Activated B cell treated with CpG ODN at 0.5 μM for 24 hours (primary cell): ENCODE results near the gene CNTN4. TPM values are rescaled to one million over a fixed set of nuclear protein-coding genes. Genes with fewer than 3 reads are reported as not detected.

ENCODE experiments used
- ATAC-seq: fragments of 200-7000 bp; cut with Tn5 transposase; one replicate; pipeline ENCODE4 v1.10.0; 2021; ENCODE audit warnings: low read depth, mild to moderate bottlenecking, moderate library complexity
- CTCF ChIA-PET: fragments of 350-600 bp; sonication (Branson Sonifier 250); formaldehyde crosslinking; loops from one replicate; lab custom pipeline; 2021; ENCODE audit warnings: antibody characterized with exemption; lab: Charles Lee
- POLR2A ChIA-PET: fragments of 350-600 bp; sonication (Branson Sonifier 250); formaldehyde crosslinking; loops from one replicate; lab custom pipeline; 2021; ENCODE audit warnings: antibody characterized with exemption; lab: Charles Lee
- DNase-seq: peaks from one replicate; pipeline ENCODE4 v3.0.0; 2022
- H3K27ac Mint-ChIP-seq: one replicate; pipeline ENCODE4 v1.8.0; 2020; ENCODE audit warnings: mixed read lengths
- H3K27me3 Mint-ChIP-seq: one replicate; pipeline ENCODE4 v1.8.0; 2021; ENCODE audit warnings: mixed read lengths
- H3K36me3 Mint-ChIP-seq: one replicate; pipeline ENCODE4 v1.8.0; 2021; ENCODE audit warnings: low read depth, mixed read lengths
- H3K4me1 Mint-ChIP-seq: one replicate; pipeline ENCODE4 v1.8.0; 2021; ENCODE audit warnings: mixed read lengths
- H3K4me3 Mint-ChIP-seq: one replicate; pipeline ENCODE4 v1.8.0; 2020; ENCODE audit warnings: mild to moderate bottlenecking, mixed read lengths
- H3K9me3 Mint-ChIP-seq: one replicate; pipeline ENCODE4 v1.8.0; 2020; ENCODE audit warnings: mixed read lengths
- intact Hi-C: fragments of 100-400 bp; cut with micrococcal nuclease; formaldehyde crosslinking; loops from one replicate; pipeline ENCODE4 v1.15.1; 2024
- total RNA-seq: library from RNA; stranded (reverse); gene quantifications from 2 replicates; pipeline ENCODE4 v1.2.3, GENCODE V29; 2022
- TF ChIP-seq, protein P1 (sequence below): fragments of 200-600 bp; IDR thresholded peaks from one replicate; pipeline ENCODE4 v1.8.0; 2022; ENCODE audit warnings: antibody characterized with exemption, mild to moderate bottlenecking

CNTN4 gene
- total RNA-seq, 1 donor from 2014 or later: not detected

DNA sequence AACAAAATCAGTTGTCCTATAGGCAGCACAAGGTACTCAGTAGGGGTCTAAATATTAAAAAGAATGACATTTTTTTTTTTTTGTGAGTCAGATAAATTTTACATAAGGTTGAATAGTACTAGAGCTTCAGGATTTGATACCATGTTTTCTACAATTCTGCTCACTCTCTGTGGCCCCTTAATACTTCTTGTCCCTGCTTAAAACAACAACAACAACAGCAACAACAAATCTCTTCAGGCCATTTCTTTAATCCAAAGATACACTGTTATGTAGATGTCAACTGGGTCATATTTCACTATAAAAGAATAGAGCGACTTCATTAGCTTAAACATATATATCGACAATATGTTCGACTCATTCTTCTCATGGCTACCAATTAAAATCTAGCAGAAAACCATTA lies 1008.5 kb downstream of the CNTN4 start:
- CTCF ChIA-PET: no interaction called here
- no peak for ATAC-seq
- Mint-ChIP-seq H3K4me3 (no peak overlapping the region), H3K27me3 (peaks cover under 1% of the 10 kb centered on the region), H3K9me3 (no peaks in the 10 kb centered on the region), H3K36me3 (no peaks in the 10 kb centered on the region), H3K27ac (no peak overlapping the region), H3K4me1 (peaks cover 41% of the 10 kb centered on the region)
- no peak for DNase-seq
- POLR2A ChIA-PET: interaction anchor here (0.9 kb wide), 1 partner anchor 19 kb away, joined by 6 read pairs; no protein-coding TSS in a partner anchor
- intact Hi-C loops: no loop called here
- TF ChIP-seq, protein P1, sequence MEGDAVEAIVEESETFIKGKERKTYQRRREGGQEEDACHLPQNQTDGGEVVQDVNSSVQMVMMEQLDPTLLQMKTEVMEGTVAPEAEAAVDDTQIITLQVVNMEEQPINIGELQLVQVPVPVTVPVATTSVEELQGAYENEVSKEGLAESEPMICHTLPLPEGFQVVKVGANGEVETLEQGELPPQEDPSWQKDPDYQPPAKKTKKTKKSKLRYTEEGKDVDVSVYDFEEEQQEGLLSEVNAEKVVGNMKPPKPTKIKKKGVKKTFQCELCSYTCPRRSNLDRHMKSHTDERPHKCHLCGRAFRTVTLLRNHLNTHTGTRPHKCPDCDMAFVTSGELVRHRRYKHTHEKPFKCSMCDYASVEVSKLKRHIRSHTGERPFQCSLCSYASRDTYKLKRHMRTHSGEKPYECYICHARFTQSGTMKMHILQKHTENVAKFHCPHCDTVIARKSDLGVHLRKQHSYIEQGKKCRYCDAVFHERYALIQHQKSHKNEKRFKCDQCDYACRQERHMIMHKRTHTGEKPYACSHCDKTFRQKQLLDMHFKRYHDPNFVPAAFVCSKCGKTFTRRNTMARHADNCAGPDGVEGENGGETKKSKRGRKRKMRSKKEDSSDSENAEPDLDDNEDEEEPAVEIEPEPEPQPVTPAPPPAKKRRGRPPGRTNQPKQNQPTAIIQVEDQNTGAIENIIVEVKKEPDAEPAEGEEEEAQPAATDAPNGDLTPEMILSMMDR: no peak
